H9 (cell line): Measurements from ENCODE around the gene FHIT. TPM values are rescaled to one million over a fixed set of nuclear protein-coding genes. Genes with fewer than 3 reads are reported as not detected.

Experiments
- DNase-seq: peaks from one replicate; pipeline ENCODE4 v3.0.0-alpha.2; 2017
- H2AFZ ChIP-seq: one replicate; pipeline ENCODE4 v1.6.1; 2013; ENCODE audit warnings: mild to moderate bottlenecking, low read length, control low read depth, moderate library complexity
- H2AK5ac ChIP-seq: 2 replicates; pipeline ENCODE4 v1.6.1; 2013; ENCODE audit warnings: low read length, control low read depth, mixed read lengths; ENCODE audit not compliant: insufficient read length
- H2BK120ac ChIP-seq: one replicate; pipeline ENCODE4 v1.6.1; 2013; ENCODE audit warnings: low read depth, mild to moderate bottlenecking, low read length, control low read depth, inconsistent platforms; ENCODE audit not compliant: poor library complexity, severe bottlenecking
- H2BK12ac ChIP-seq: 2 replicates; pipeline ENCODE4 v1.6.1; 2013; ENCODE audit warnings: low read length, control low read depth, mixed read lengths, low read depth; ENCODE audit not compliant: insufficient read length
- H2BK15ac ChIP-seq: 2 replicates; pipeline ENCODE4 v1.6.1; 2013; ENCODE audit warnings: low read depth, low read length, control low read depth
- H2BK20ac ChIP-seq: one replicate; pipeline ENCODE4 v1.6.1; 2013; ENCODE audit warnings: low read depth, mild to moderate bottlenecking, low read length, control low read depth, inconsistent platforms; ENCODE audit not compliant: poor library complexity, severe bottlenecking
- H2BK5ac ChIP-seq: 2 replicates; pipeline ENCODE4 v1.6.1; 2013; ENCODE audit warnings: low read length, control low read depth, mixed read lengths; ENCODE audit not compliant: insufficient read length
- H3K14ac ChIP-seq: 2 replicates; pipeline ENCODE4 v1.6.1; 2013; ENCODE audit warnings: low read length, control low read depth; ENCODE audit not compliant: insufficient read depth
- H3K18ac ChIP-seq: 2 replicates; pipeline ENCODE4 v1.6.1; 2013; ENCODE audit warnings: low read depth, mild to moderate bottlenecking, mixed read lengths, low read length, control low read depth; ENCODE audit not compliant: insufficient read length
- H3K23ac ChIP-seq: 2 replicates; pipeline ENCODE4 v1.6.1; 2013; ENCODE audit warnings: low read length, control low read depth, mixed read lengths, low read depth; ENCODE audit not compliant: insufficient read length
- H3K23me2 ChIP-seq: 2 replicates; pipeline ENCODE4 v1.6.1; 2013; ENCODE audit warnings: low read depth, mild to moderate bottlenecking, mixed read lengths, low read length, control low read depth; ENCODE audit not compliant: insufficient read length, poor library complexity, severe bottlenecking
- H3K27ac ChIP-seq: 2 replicates; pipeline ENCODE4 v1.5.1; 2013; ENCODE audit warnings: low read length, control low read depth, mixed read lengths, low read depth; ENCODE audit not compliant: insufficient read length
- H3K27me3 ChIP-seq: 2 replicates; pipeline ENCODE4 v1.6.1; 2013; ENCODE audit warnings: low read length, control low read depth, inconsistent platforms; ENCODE audit not compliant: insufficient read depth
- H3K4ac ChIP-seq: 2 replicates; pipeline ENCODE4 v1.6.1; 2013; ENCODE audit warnings: low read depth, mild to moderate bottlenecking, control low read depth, inconsistent platforms, low read length, moderate library complexity
- H3K4me1 ChIP-seq: 2 replicates; pipeline ENCODE4 v1.6.1; 2013; ENCODE audit warnings: low read length, control low read depth, inconsistent platforms; ENCODE audit not compliant: insufficient read depth
- H3K4me2 ChIP-seq: 2 replicates; pipeline ENCODE4 v1.6.1; 2013; ENCODE audit warnings: low read length, control low read depth, mixed read lengths; ENCODE audit not compliant: insufficient read length, insufficient read depth
- H3K56ac ChIP-seq: 2 replicates; pipeline ENCODE4 v1.6.1; 2013; ENCODE audit warnings: low read depth, mild to moderate bottlenecking, mixed read lengths, low read length, control low read depth; ENCODE audit not compliant: insufficient read length
- H3K79me1 ChIP-seq: 2 replicates; pipeline ENCODE4 v1.6.1; 2013; ENCODE audit warnings: low read depth, mild to moderate bottlenecking, moderate library complexity, low read length, control low read depth, inconsistent platforms; ENCODE audit not compliant: insufficient read depth, poor library complexity, severe bottlenecking
- H3K79me2 ChIP-seq: 2 replicates; pipeline ENCODE4 v1.6.1; 2013; ENCODE audit warnings: low read length, control low read depth, inconsistent platforms; ENCODE audit not compliant: insufficient read depth
- H3K9ac ChIP-seq: 2 replicates; pipeline ENCODE4 v1.6.1; 2013; ENCODE audit warnings: low read length, control low read depth, mixed read lengths; ENCODE audit not compliant: insufficient read length; ENCODE audit errors: extremely low read depth
- H3K9me3 ChIP-seq: one replicate; pipeline ENCODE4 v1.6.1; 2013; ENCODE audit warnings: low read depth, low read length, inconsistent platforms; ENCODE audit not compliant: control insufficient read depth
- H3T11ph ChIP-seq: one replicate; pipeline ENCODE4 v1.6.1; 2013; ENCODE audit warnings: mild to moderate bottlenecking, low read length, control low read depth, inconsistent platforms
- H4K20me1 ChIP-seq: one replicate; pipeline ENCODE4 v1.6.1; 2013; ENCODE audit not compliant: control insufficient read depth, insufficient read length, insufficient read depth
- H4K5ac ChIP-seq: 2 replicates; pipeline ENCODE4 v1.6.1; 2013; ENCODE audit warnings: low read depth, mild to moderate bottlenecking, mixed read lengths, low read length, control low read depth; ENCODE audit not compliant: insufficient read length
- H4K8ac ChIP-seq: replicated peaks from 2 replicates; pipeline ENCODE4 v1.6.1; 2013; ENCODE audit warnings: low read length, control low read depth, mixed read lengths, low read depth; ENCODE audit not compliant: insufficient read length
- H4K91ac ChIP-seq: 2 replicates; pipeline ENCODE4 v1.6.1; 2013; ENCODE audit warnings: low read depth, mild to moderate bottlenecking, moderate library complexity, mixed read lengths, low read length, control low read depth; ENCODE audit not compliant: insufficient read length
- H3K27ac Mint-ChIP-seq, 3 experiments: 2 replicates in 2 of 3; 3 replicates in 1 of 3; pipeline ENCODE4 v1.8.0; 2020 to 2021; ENCODE audit warnings: mixed read lengths in 3 of 3, mild to moderate bottlenecking in 1 of 3, moderate library complexity in 1 of 3
- H3K27me3 Mint-ChIP-seq: 2 replicates; pipeline ENCODE4 v1.8.0; 2021; ENCODE audit warnings: low read depth, mild to moderate bottlenecking, moderate library complexity, mixed read lengths
- H3K36me3 Mint-ChIP-seq, 3 experiments: 2 replicates in 2 of 3; 3 replicates in 1 of 3; pipeline ENCODE4 v1.8.0; 2020 to 2021; ENCODE audit warnings: low read depth in 3 of 3, mixed read lengths in 3 of 3; ENCODE audit not compliant: insufficient read depth in 1 of 3
- H3K4me1 Mint-ChIP-seq, 2 experiments: 2 replicates each; pipeline ENCODE4 v1.8.0; 2020; ENCODE audit warnings: mixed read lengths in 2 of 2
- H3K4me3 Mint-ChIP-seq, 2 experiments: 2 replicates in 1 of 2; 3 replicates in 1 of 2; pipeline ENCODE4 v1.8.0; 2020 to 2021; ENCODE audit warnings: mild to moderate bottlenecking in 2 of 2, mixed read lengths in 2 of 2, moderate library complexity in 1 of 2
- H3K9me3 Mint-ChIP-seq, 2 experiments: 2 replicates in 1 of 2; 3 replicates in 1 of 2; pipeline ENCODE4 v1.8.0; 2020; ENCODE audit warnings: mild to moderate bottlenecking in 2 of 2, mixed read lengths in 2 of 2, moderate library complexity in 1 of 2
- WGBS: extraction: QIAGEN DNeasy Blood & Tissue Kit; methylation state at CpG from one replicate; pipeline ENCODE4 v1.1.7; 2013; ENCODE audit warnings: missing lambda C conversion rate, low lambda C conversion rate, mixed read lengths; ENCODE audit not compliant: insufficient read length; ENCODE audit errors: extremely low coverage; 5-methylcytosine and 5-hydroxymethylcytosine counted together
- total RNA-seq: library from RNA; stranded (reverse); gene quantifications from 2 replicates; pipeline ENCODE4 v1.2.1, GENCODE V29; 2021
- TF ChIP-seq, protein P1 (sequence below): fragments of 200-600 bp; sonication (generic); conservative IDR thresholded peaks from 3 replicates; pipeline ENCODE4 v1.8.0; 2021; ENCODE audit warnings: antibody characterized with exemption, mild to moderate bottlenecking

Gene FHIT
- total RNA-seq, 1 experiment from 2014 or later, result 3.0 TPM

DNA sequence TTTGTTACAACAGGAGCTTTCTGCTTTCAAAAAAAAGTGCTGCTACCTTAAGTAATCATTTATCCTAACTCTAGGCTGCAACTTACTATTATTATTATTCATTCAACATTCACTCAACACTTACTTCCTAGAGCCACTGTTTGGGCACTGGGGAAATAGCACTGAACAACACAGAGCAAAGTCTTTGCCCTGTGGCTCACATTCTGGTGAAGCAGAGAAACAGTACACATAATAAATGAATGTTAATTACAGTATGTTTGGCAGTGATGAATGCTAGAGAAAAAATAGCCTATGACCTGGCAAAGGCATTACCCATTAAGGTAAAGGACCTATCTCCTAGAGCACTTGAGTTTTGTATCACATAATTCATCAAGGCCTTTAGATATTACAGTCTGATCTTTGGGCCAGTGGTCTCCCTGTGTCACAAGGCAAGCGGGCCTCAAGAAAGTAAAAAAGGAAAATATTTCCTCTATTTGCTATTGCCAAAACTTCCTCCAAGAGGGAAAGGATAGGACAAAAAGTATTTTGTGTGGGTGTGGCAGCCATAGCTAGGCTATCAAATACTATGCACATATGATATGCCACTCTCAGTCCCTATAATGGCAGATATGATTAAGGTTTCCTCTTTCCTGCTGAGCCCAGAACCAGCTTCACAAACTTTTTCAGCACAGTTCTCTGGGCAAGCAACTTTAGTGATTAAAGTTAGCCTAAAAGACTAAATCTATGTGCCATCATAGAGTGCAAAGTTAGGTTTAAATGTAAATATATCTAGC, 142.8 kb downstream of the FHIT start:
- no peak overlapping the region for H3K4me3 Mint-ChIP-seq
- H3K18ac ChIP-seq, result no peak overlapping the region
- WGBS, result no CpG with 5 or more reads among the region's 1 CpG

More for the DNA sequence above, 142.8 kb downstream of the FHIT start:
- Histone ChIP-seq H4K8ac (no peak overlapping the region), H2BK5ac (no peak overlapping the region), H3K4ac (no peak overlapping the region), H3T11ph (no peak overlapping the region), H4K91ac (no peak overlapping the region), H3K27me3 (no peaks in the 10 kb centered on the region), H3K4me1 (no peaks in the 10 kb centered on the region), H3K9me3 (no peaks in the 10 kb centered on the region), H3K27ac (no peak overlapping the region), H2AFZ (no peak overlapping the region), H2BK120ac (no peak overlapping the region), H2BK12ac (no peak overlapping the region), H2AK5ac (no peak overlapping the region), H2BK20ac (no peak overlapping the region), H3K9ac (no peak overlapping the region), H3K56ac (no peak overlapping the region), H4K20me1 (no peaks in the 10 kb centered on the region), H3K14ac (no peak overlapping the region), H3K4me2 (no peak overlapping the region), H3K23ac (no peak overlapping the region), H3K79me2 (no peaks in the 10 kb centered on the region), H3K23me2 (no peaks in the 10 kb centered on the region), H2BK15ac (no peak overlapping the region), H3K79me1 (no peaks in the 10 kb centered on the region), H4K5ac (no peak overlapping the region)
- DNase-seq, result no peak
- Mint-ChIP-seq H3K27ac (no peak overlapping the region), H3K36me3 (no peaks in the 10 kb centered on the region; a peak in 2 of 7 replicates), H3K27me3 (no peaks in the 10 kb centered on the region), H3K9me3 (no peaks in the 10 kb centered on the region), H3K4me1 (peaks cover 5 to 7% of the 10 kb centered on the region in 2 experiments)
- TF ChIP-seq, protein P1, sequence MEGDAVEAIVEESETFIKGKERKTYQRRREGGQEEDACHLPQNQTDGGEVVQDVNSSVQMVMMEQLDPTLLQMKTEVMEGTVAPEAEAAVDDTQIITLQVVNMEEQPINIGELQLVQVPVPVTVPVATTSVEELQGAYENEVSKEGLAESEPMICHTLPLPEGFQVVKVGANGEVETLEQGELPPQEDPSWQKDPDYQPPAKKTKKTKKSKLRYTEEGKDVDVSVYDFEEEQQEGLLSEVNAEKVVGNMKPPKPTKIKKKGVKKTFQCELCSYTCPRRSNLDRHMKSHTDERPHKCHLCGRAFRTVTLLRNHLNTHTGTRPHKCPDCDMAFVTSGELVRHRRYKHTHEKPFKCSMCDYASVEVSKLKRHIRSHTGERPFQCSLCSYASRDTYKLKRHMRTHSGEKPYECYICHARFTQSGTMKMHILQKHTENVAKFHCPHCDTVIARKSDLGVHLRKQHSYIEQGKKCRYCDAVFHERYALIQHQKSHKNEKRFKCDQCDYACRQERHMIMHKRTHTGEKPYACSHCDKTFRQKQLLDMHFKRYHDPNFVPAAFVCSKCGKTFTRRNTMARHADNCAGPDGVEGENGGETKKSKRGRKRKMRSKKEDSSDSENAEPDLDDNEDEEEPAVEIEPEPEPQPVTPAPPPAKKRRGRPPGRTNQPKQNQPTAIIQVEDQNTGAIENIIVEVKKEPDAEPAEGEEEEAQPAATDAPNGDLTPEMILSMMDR, result no peak
